Measurements from ENCODE around the gene DPT. TPM values are rescaled to one million over a fixed set of nuclear protein-coding genes. Genes with fewer than 3 reads are reported as not detected.

DPT gene
- total RNA-seq, 1 experiment from 2014 or later = not detected

DNA sequence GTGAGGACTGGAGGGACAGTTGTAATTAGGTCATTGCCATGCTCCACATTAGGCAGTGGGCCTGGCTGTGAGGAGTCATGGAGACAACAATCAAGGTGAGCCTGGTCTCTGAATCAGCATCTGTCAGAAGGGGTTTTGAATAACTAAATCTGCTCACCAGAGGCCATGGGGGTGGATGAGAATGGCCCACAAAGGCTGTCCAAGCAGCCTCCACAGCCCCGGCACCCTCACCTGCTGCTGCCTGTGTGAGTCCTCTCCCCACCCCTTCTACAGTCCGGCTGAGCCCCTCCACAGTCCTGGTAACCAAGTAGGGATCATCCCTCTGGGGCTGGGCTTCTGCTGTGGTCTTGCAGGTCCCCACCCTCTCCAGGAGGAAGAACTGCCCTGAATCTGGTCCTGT, 2.3 kb downstream of the DPT start:
- TF ChIP-seq NFATC4 (CRISPR knock-in tag; IDR thresholded peaks at IDR 0.05) (no peak), ZNF423 (CRISPR knock-in tag; IDR thresholded peaks at IDR 0.05) (no peak), ZBTB21 (CRISPR knock-in tag; IDR thresholded peaks at IDR 0.05; ENCODE audit: borderline replicate concordance) (no peak), MXD4 (CRISPR knock-in tag; IDR thresholded peaks at IDR 0.05; ENCODE audit: borderline replicate concordance) (no peak), RORB (CRISPR knock-in tag; IDR thresholded peaks at IDR 0.05) (no peak), ESRRA (CRISPR knock-in tag; IDR thresholded peaks at IDR 0.05; ENCODE audit: borderline replicate concordance) (no peak), FOXP1 (CRISPR knock-in tag; IDR thresholded peaks at IDR 0.05; ENCODE audit: borderline replicate concordance) (no peak), FOXJ3 (CRISPR knock-in tag; IDR thresholded peaks at IDR 0.05; ENCODE audit: borderline replicate concordance) (no peak), GRHL2 (CRISPR knock-in tag; IDR thresholded peaks at IDR 0.05; ENCODE audit: insufficient replicate concordance, severe bottlenecking) (no peak), SMAD3 (CRISPR knock-in tag; IDR thresholded peaks at IDR 0.05; ENCODE audit: borderline replicate concordance) (no peak), FOXK1 (CRISPR knock-in tag; IDR thresholded peaks at IDR 0.05) (no peak), SMAD4 (CRISPR knock-in tag; IDR thresholded peaks at IDR 0.05) (no peak)
- TF ChIP-seq, protein P1, sequence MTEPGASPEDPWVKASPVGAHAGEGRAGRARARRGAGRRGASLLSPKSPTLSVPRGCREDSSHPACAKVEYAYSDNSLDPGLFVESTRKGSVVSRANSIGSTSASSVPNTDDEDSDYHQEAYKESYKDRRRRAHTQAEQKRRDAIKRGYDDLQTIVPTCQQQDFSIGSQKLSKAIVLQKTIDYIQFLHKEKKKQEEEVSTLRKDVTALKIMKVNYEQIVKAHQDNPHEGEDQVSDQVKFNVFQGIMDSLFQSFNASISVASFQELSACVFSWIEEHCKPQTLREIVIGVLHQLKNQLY (CRISPR knock-in tag; IDR thresholded peaks at IDR 0.05) = no peak
- TF ChIP-seq, protein P2, sequence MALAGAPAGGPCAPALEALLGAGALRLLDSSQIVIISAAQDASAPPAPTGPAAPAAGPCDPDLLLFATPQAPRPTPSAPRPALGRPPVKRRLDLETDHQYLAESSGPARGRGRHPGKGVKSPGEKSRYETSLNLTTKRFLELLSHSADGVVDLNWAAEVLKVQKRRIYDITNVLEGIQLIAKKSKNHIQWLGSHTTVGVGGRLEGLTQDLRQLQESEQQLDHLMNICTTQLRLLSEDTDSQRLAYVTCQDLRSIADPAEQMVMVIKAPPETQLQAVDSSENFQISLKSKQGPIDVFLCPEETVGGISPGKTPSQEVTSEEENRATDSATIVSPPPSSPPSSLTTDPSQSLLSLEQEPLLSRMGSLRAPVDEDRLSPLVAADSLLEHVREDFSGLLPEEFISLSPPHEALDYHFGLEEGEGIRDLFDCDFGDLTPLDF (CRISPR knock-in tag; IDR thresholded peaks at IDR 0.05) = no peak
- TF ChIP-seq, protein P3, sequence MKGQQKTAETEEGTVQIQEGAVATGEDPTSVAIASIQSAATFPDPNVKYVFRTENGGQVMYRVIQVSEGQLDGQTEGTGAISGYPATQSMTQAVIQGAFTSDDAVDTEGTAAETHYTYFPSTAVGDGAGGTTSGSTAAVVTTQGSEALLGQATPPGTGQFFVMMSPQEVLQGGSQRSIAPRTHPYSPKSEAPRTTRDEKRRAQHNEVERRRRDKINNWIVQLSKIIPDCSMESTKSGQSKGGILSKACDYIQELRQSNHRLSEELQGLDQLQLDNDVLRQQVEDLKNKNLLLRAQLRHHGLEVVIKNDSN (CRISPR knock-in tag; IDR thresholded peaks at IDR 0.05) = no peak
- TF ChIP-seq, protein P4, sequence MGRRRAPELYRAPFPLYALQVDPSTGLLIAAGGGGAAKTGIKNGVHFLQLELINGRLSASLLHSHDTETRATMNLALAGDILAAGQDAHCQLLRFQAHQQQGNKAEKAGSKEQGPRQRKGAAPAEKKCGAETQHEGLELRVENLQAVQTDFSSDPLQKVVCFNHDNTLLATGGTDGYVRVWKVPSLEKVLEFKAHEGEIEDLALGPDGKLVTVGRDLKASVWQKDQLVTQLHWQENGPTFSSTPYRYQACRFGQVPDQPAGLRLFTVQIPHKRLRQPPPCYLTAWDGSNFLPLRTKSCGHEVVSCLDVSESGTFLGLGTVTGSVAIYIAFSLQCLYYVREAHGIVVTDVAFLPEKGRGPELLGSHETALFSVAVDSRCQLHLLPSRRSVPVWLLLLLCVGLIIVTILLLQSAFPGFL (CRISPR knock-in tag; IDR thresholded peaks at IDR 0.05; ENCODE audit: borderline replicate concordance) = no peak
- TF ChIP-seq, protein P5, sequence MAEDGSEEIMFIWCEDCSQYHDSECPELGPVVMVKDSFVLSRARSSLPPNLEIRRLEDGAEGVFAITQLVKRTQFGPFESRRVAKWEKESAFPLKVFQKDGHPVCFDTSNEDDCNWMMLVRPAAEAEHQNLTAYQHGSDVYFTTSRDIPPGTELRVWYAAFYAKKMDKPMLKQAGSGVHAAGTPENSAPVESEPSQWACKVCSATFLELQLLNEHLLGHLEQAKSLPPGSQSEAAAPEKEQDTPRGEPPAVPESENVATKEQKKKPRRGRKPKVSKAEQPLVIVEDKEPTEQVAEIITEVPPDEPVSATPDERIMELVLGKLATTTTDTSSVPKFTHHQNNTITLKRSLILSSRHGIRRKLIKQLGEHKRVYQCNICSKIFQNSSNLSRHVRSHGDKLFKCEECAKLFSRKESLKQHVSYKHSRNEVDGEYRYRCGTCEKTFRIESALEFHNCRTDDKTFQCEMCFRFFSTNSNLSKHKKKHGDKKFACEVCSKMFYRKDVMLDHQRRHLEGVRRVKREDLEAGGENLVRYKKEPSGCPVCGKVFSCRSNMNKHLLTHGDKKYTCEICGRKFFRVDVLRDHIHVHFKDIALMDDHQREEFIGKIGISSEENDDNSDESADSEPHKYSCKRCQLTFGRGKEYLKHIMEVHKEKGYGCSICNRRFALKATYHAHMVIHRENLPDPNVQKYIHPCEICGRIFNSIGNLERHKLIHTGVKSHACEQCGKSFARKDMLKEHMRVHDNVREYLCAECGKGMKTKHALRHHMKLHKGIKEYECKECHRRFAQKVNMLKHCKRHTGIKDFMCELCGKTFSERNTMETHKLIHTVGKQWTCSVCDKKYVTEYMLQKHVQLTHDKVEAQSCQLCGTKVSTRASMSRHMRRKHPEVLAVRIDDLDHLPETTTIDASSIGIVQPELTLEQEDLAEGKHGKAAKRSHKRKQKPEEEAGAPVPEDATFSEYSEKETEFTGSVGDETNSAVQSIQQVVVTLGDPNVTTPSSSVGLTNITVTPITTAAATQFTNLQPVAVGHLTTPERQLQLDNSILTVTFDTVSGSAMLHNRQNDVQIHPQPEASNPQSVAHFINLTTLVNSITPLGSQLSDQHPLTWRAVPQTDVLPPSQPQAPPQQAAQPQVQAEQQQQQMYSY (CRISPR knock-in tag; IDR thresholded peaks at IDR 0.05) = no peak
- DNase-seq (ENCODE audit: low spot score) = no peak
- Mint-ChIP-seq H3K4me1 (no peaks in the 10 kb centered on the region), H3K27me3 (ENCODE audit: low read depth) (no peaks in the 10 kb centered on the region), H3K4me3 (no peak overlapping the region), H3K9me3 (no peaks in the 10 kb centered on the region), H3K36me3 (no peaks in the 10 kb centered on the region), H3K27ac (no peak overlapping the region)
- CTCF ChIA-PET = no interaction called here
- POLR2A ChIA-PET = no interaction called here
- ATAC-seq = no peak

DNA sequence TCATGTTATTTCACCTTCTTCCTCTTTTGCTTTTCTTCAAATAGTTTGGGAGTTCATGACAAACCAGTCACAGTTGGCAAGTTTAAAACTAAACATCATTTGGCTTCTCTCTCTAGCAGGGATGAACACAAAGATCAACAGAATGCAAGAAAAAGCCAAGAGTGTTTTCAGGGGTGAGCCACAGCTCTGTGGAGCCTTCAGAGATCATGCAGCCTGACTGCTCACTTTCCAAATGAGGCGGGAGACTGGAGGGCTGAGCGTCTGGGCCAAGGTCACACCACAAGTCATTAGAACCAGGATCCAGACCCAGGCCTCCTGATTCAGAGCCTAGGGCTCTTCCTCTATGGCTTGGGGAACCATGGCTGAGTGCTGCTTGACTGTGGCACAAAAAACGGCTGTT, 2.7 kb downstream of the DPT start:
- H3K27ac Mint-ChIP-seq = no peak overlapping the region
- TF ChIP-seq CREB1 (CRISPR knock-in tag; IDR thresholded peaks at IDR 0.05) (no peak), MYBL2 (CRISPR knock-in tag; IDR thresholded peaks at IDR 0.05) (no peak)
- H3K4me1 Mint-ChIP-seq = no peaks in the 10 kb centered on the region
- ChIA-PET CTCF (no interaction called here), POLR2A (no interaction called here)
- DNase-seq (ENCODE audit: low spot score) (no peak), ATAC-seq (no peak)
- H3K9me3 Mint-ChIP-seq = no peaks in the 10 kb centered on the region
- H3K36me3 Mint-ChIP-seq = no peaks in the 10 kb centered on the region
- H3K4me3 Mint-ChIP-seq = no peak overlapping the region
- no peaks in the 10 kb centered on the region for H3K27me3 Mint-ChIP-seq (ENCODE audit: low read depth)

Measured in WTC11 (cell line).